H1 (cell line): ENCODE results near the gene MRPL40.

Source experiments
- ASH2L ChIP-seq: fragments of 200-600, 300-600 bp; sonication (generic); IDR thresholded peaks from one replicate; pipeline ENCODE4 v1.7.1; 2017; ENCODE audit warnings: low read length
- CTCF ChIP-seq, 3 experiments: IDR thresholded peaks; 1 replicate in 2 of 3; 2 replicates in 1 of 3; pipeline versions ENCODE4 v1.5.1 to v1.6.1; 2011; ENCODE audit warnings: low read length in 3 of 3, mild to moderate bottlenecking in 3 of 3, inconsistent platforms in 2 of 3, low read depth in 1 of 3, moderate library complexity in 1 of 3; ENCODE audit not compliant: insufficient read depth in 1 of 3; ENCODE audit errors: control extremely low read depth in 1 of 3
- EP300 ChIP-seq, 2 experiments: IDR thresholded peaks; 1 replicate in 1 of 2; 2 replicates in 1 of 2; pipeline ENCODE4 v1.6.1; 2011 to 2012; ENCODE audit warnings: low read depth in 2 of 2, low read length in 2 of 2, mild to moderate bottlenecking in 2 of 2, borderline replicate concordance in 1 of 2, inconsistent platforms in 1 of 2, moderate library complexity in 1 of 2
- EZH2 ChIP-seq: fragments of 200-600 bp; sonication (generic); IDR thresholded peaks from 2 replicates; pipeline ENCODE4 v1.7.1; 2012; ENCODE audit warnings: low read depth, mild to moderate bottlenecking, moderate library complexity, low read length, inconsistent platforms; ENCODE audit not compliant: severe bottlenecking
- SIX5 ChIP-seq: IDR thresholded peaks from 2 replicates; pipeline ENCODE4 v1.6.1; 2011; ENCODE audit warnings: mild to moderate bottlenecking, low read depth, low read length

GRCh38 chr22:19393704-19394103 is 38.6 kb upstream of the MRPL40 start:
- no peak for TF ChIP-seq EP300 (IDR thresholded peaks at IDR 0.05; ENCODE audit: borderline replicate concordance in 1 of 2, low read depth in 2 of 2, low read length in 2 of 2)
- TF ChIP-seq SIX5, result no peak
- TF ChIP-seq CTCF (IDR thresholded peaks at IDR 0.05; ENCODE audit: control extremely low read depth in 1 of 3, insufficient read depth in 1 of 3, low read depth in 1 of 3, low read length in 3 of 3), result no peak
- no peak for TF ChIP-seq EZH2
- no peak for TF ChIP-seq ASH2L
